Stimulated activated CD8-positive, alpha-beta memory T cell treated with anti-CD3 and anti-CD28 coated beads, Interleukin-2, amount 100 ng/mL, for 1 hour (primary cell): ENCODE data around the gene GNG12.

Experiments used
- DNase-seq, 2 donors: peaks; one replicate each; pipeline ENCODE4 v3.0.0-alpha.2; 2020; ENCODE audit warnings: low read depth in 2 of 2

Gene GNG12

GRCh38 chr1:67753776-67754525, 79.3 kb downstream of the GNG12 start:
- no peak for DNase-seq

- no peak for DNase-seq
Measured at GRCh38 chr1:67752306-67752705, 81.0 kb downstream of the GNG12 start.

GRCh38 chr1:67750691-67751054, 82.6 kb downstream of the GNG12 start:
- no peak for DNase-seq

- no peak for DNase-seq
Measured at GRCh38 chr1:67749844-67750690, 83.2 kb downstream of the GNG12 start.

- DNase-seq: no peak
Measured at GRCh38 chr1:67749263-67749843, 83.9 kb downstream of the GNG12 start.

GRCh38 chr1:67748630-67749029, 84.6 kb downstream of the GNG12 start:
- DNase-seq: no peak

- DNase-seq: no peak
Measured at GRCh38 chr1:67747671-67748546, 85.4 kb downstream of the GNG12 start.

GRCh38 chr1:67745875-67746698, 87.2 kb downstream of the GNG12 start:
- no peak for DNase-seq

GRCh38 chr1:67743072-67743725, 90.1 kb downstream of the GNG12 start:
- DNase-seq: no peak

GRCh38 chr1:67741736-67742135, 91.5 kb downstream of the GNG12 start:
- no peak for DNase-seq

- DNase-seq: no peak
Measured at GRCh38 chr1:67741121-67741520, 92.1 kb downstream of the GNG12 start.

- DNase-seq: no peak
Measured at GRCh38 chr1:67740543-67740942, 92.7 kb downstream of the GNG12 start.

GRCh38 chr1:67739361-67739760, 93.9 kb downstream of the GNG12 start:
- DNase-seq: no peak

GRCh38 chr1:67738401-67738800, 94.9 kb downstream of the GNG12 start:
- no peak for DNase-seq

- no peak for DNase-seq
Measured at GRCh38 chr1:67737875-67738274, 95.4 kb downstream of the GNG12 start.

GRCh38 chr1:67736750-67737149, 96.5 kb downstream of the GNG12 start:
- no peak for DNase-seq

- peak in 1 of 2 donors; percentile 4 for DNase-seq
Measured at GRCh38 chr1:67735806-67736627, 97.2 kb downstream of the GNG12 start.

- DNase-seq: no peak
Measured at GRCh38 chr1:67735206-67735605, 98.1 kb downstream of the GNG12 start.

- DNase-seq: no peak
Measured at GRCh38 chr1:67734323-67734690, 99.0 kb downstream of the GNG12 start.
